ENCODE measurements around the gene NRBP1. TPM values are rescaled to one million over a fixed set of nuclear protein-coding genes. Genes with fewer than 3 reads are reported as not detected.
A peak's percentile ranks its signal among the peaks of the same experiment; 100 is the strongest.

Gene NRBP1
- total RNA-seq, 4 donors from 2014 or later, result 51.3 to 75.9 (median 63.6) TPM

DNA sequence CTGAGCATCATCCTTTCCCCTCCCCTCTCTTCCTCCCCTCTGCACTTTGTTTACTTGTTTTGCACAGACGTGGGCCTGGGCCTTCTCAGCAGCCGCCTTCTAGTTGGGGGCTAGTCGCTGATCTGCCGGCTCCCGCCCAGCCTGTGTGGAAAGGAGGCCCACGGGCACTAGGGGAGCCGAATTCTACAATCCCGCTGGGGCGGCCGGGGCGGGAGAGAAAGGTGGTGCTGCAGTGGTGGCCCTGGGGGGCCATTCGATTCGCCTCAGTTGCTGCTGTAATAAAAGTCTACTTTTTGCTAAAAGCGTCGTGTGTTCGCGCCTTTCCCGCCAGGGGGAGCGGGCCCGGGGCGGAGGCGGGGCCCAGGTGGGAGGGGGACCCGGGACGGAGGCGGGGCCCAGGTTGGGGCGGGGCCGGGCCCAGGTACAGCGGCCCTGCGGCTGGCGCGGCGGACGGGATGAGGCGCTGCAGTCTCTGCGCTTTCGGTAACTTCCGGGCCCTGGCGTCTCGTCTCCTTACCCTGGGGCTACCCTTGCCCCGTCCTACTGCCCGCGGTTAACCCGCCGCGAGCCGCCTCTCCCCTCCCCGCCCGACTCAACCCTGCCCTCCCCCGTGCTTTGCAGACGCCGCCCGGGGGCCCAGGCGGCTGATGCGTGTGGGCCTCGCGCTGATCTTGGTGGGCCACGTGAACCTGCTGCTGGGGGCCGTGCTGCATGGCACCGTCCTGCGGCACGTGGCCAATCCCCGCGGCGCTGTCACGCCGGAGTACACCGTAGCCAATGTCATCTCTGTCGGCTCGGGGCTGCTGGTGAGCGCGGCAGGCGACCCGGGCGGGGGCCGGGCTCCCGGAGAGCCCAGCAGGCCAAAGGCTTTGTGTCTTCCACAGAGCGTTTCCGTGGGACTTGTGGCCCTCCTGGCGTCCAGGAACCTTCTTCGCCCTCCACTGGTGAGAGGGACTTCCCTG, 13.8 kb downstream of the NRBP1 start, which contains the start of gene KRTCAP3:
Gene KRTCAP3, plus strand, starts transcription at position 424 of the 962 bp plus-strand sequence. Its CDS starts 32 bp downstream, at position 456.
- H3K4me1 ChIP-seq, result peaks cover 0 to 11% (median 0%) of the 10 kb centered on the region in 4 donors
- peak; percentile 46 to 88 (median 85) for DNase-seq
- no peaks in the 10 kb centered on the region for H3K27me3 ChIP-seq
- peak within 1 kb of the TSS; percentile 12 to 67 (median 50) for H3K4me3 ChIP-seq
- peaks cover 0 to 49% (median 0%) of the 10 kb centered on the region in 3 donors for H3K36me3 ChIP-seq
- no peaks in the 10 kb centered on the region for H3K9me3 ChIP-seq
- peak within 1 kb of the TSS; percentile 6 to 82 (median 78) for H3K27ac ChIP-seq
- peak; percentile 30 to 51 for TF ChIP-seq POLR2A (IDR thresholded peaks at IDR 0.05)
- TF ChIP-seq, protein P1, sequence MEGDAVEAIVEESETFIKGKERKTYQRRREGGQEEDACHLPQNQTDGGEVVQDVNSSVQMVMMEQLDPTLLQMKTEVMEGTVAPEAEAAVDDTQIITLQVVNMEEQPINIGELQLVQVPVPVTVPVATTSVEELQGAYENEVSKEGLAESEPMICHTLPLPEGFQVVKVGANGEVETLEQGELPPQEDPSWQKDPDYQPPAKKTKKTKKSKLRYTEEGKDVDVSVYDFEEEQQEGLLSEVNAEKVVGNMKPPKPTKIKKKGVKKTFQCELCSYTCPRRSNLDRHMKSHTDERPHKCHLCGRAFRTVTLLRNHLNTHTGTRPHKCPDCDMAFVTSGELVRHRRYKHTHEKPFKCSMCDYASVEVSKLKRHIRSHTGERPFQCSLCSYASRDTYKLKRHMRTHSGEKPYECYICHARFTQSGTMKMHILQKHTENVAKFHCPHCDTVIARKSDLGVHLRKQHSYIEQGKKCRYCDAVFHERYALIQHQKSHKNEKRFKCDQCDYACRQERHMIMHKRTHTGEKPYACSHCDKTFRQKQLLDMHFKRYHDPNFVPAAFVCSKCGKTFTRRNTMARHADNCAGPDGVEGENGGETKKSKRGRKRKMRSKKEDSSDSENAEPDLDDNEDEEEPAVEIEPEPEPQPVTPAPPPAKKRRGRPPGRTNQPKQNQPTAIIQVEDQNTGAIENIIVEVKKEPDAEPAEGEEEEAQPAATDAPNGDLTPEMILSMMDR (IDR thresholded peaks at IDR 0.05), result peak in 5 of 6 experiments; percentile 16 to 57 (median 48)

DNA sequence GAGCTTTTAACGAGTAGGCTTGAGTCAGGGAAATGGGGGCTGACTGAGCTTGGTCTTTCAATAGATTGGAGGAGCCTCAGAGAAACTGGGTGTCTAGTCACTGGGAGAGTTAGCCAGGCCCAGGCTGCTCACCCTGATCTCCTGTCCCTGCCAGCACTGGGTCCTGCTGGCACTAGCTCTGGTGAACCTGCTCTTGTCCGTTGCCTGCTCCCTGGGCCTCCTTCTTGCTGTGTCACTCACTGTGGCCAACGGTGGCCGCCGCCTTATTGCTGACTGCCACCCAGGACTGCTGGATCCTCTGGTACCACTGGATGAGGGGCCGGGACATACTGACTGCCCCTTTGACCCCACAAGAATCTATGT, 14.5 kb downstream of the NRBP1 start:
- Histone ChIP-seq H3K4me1 (peaks cover 0 to 11% (median 0%) of the 10 kb centered on the region in 4 donors), H3K9me3 (no peaks in the 10 kb centered on the region), H3K4me3 (peak overlapping the region in 3 of 4 donors; percentile 35 to 67 (median 64)), H3K27me3 (no peaks in the 10 kb centered on the region), H3K36me3 (peaks cover 0 to 42% (median 0%) of the 10 kb centered on the region in 3 donors), H3K27ac (peak overlapping the region; percentile 6 to 82 (median 78))
- no peak for TF ChIP-seq POLR2A (IDR thresholded peaks at IDR 0.05)
- TF ChIP-seq, protein P1 (IDR thresholded peaks at IDR 0.05), result no peak
- peak in 2 of 3 donors; percentile 59 to 65 for DNase-seq

DNA sequence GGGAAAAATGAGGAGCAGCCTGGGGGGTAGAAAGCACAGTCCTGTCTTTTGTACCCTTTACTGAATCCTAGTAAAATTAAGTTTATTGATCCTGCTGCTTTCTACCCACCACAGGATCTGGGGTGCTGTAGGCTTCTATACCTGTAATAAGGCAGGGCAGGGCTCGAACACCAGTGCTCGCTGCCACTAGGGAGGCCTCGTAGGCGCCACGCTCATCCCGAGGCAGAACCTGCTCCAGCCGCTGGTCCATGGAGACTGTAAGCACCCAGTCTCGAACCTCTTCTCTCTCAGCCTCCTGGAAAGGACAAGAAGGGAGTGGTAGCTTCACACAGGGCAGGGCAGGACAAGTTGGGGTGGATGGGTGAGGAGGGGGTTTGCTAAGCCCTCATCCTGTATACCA, 16.7 kb downstream of the NRBP1 start:
- DNase-seq, result no peak
- H3K36me3 ChIP-seq, result peaks cover 0 to 28% (median 0%) of the 10 kb centered on the region in 3 donors
- no peaks in the 10 kb centered on the region for H3K9me3 ChIP-seq

DNA sequence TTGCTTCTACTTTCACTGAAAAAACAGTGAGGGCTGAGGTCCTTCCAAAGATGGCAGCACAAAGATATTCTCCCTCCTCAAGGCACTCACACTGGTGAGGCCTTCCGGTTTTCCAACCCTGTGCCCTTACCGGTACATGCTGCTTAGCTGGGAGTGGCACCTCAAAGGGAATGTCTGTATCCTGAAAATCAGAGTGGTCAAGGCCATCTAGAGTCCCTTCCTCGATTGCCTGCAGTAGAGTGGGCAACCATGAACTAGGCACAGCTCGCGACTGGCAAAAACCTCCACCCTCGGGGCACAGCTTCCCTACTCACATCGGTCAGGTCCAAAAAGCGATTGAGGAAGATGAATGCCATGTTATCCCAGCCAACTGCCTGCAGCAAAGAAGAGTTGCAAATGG, 17.2 kb downstream of the NRBP1 start:
- TF ChIP-seq, protein P1 (IDR thresholded peaks at IDR 0.05), result no peak
- no peak for TF ChIP-seq POLR2A (IDR thresholded peaks at IDR 0.05)
- Histone ChIP-seq H3K9me3 (no peaks in the 10 kb centered on the region), H3K4me1 (peaks cover 0 to 11% (median 0%) of the 10 kb centered on the region in 4 donors), H3K27me3 (no peaks in the 10 kb centered on the region), H3K36me3 (peaks cover 0 to 23% (median 0%) of the 10 kb centered on the region in 3 donors), H3K4me3 (peak overlapping the region in 2 of 4 donors; percentile 41 to 45), H3K27ac (peak overlapping the region in 3 of 4 donors; percentile 85 to 98 (median 95))
- DNase-seq, result peak in 2 of 3 donors; percentile 49 to 62

More for the DNA sequence above, 16.7 kb downstream of the NRBP1 start:
- Histone ChIP-seq H3K27me3 (no peaks in the 10 kb centered on the region), H3K27ac (peak overlapping the region in 3 of 4 donors; percentile 85 to 98 (median 95)), H3K4me3 (peak overlapping the region in 2 of 4 donors; percentile 41 to 45), H3K4me1 (peaks cover 0 to 11% (median 0%) of the 10 kb centered on the region in 4 donors)
- TF ChIP-seq POLR2A (IDR thresholded peaks at IDR 0.05), result no peak
- TF ChIP-seq, protein P1 (IDR thresholded peaks at IDR 0.05), result no peak

GRCh38 chr2:27446057-27446456, 17.6 kb downstream of the NRBP1 start:
- peak in 2 of 3 donors; percentile 80 to 91 for DNase-seq
- H3K9me3 ChIP-seq, result no peaks in the 10 kb centered on the region
- H3K4me1 ChIP-seq, result peaks cover 0 to 11% (median 0%) of the 10 kb centered on the region in 4 donors
- peaks cover 0 to 19% (median 0%) of the 10 kb centered on the region in 3 donors for H3K36me3 ChIP-seq
- no peaks in the 10 kb centered on the region for H3K27me3 ChIP-seq
- peak overlapping the region in 3 of 4 donors; percentile 85 to 98 (median 95) for H3K27ac ChIP-seq
- H3K4me3 ChIP-seq, result peak overlapping the region in 2 of 4 donors; percentile 41 to 45
- peak; percentile 65 to 84 for TF ChIP-seq POLR2A (IDR thresholded peaks at IDR 0.05)
- TF ChIP-seq, protein P1 (IDR thresholded peaks at IDR 0.05), result no peak
